K562 (cell line): ENCODE results near the gene SNAP23. TPM values are rescaled to one million over a fixed set of nuclear protein-coding genes. Genes with fewer than 3 reads are reported as not detected.

Source experiments
- ATAC-seq: fragments of 200-7000 bp; cut with Tn5 transposase; 3 replicates; pipeline ENCODE4 v1.9.1; 2020; ENCODE audit warnings: moderate library complexity
- BruUV-seq: library from RNA; stranded (reverse); fragments of 400-500 nt; replicated peaks from 2 replicates; lab custom pipeline; 2021; lab: Mats Ljungman, UMichigan
- CTCF ChIA-PET: fragments of 300-600 bp; formaldehyde crosslinking; extraction: SDS; loops from one replicate; lab custom pipeline; 2021; ENCODE audit warnings: low intra/inter-chr PET ratio; lab: Yijun Ruan, JAX
- POLR2A ChIA-PET: fragments of 300-600, 350-650 bp; sonication (Branson Sonifier 250); formaldehyde crosslinking; extraction: SDS; loops from one replicate; lab custom pipeline; 2021; ENCODE audit warnings: antibody characterized with exemption, inconsistent platforms; lab: Yijun Ruan, JAX
- DNase-seq, 4 experiments: peaks; one replicate each; pipeline versions ENCODE4 v3.0.0 to v3.0.0-alpha.2; 2011 to 2018; ENCODE audit warnings: low spot score in 3 of 4, mixed read lengths in 3 of 4; ENCODE audit errors: extremely low read depth in 1 of 4
- FAIRE-seq: peaks from 2 replicates; lab custom pipeline; 2011; peaks lifted over from hg19 to GRCh38; lab: Jason Lieb, UNC
- H2AFZ ChIP-seq: 2 replicates; pipeline ENCODE4 v1.6.0; 2011; ENCODE audit warnings: low read depth, low read length, control low read depth, inconsistent platforms
- H3K27ac ChIP-seq: fragments of 200-600 bp; 3 replicates; pipeline ENCODE4 v1.8.0; 2011; ENCODE audit warnings: low read depth, mild to moderate bottlenecking, control low read depth, inconsistent platforms, low read length, moderate library complexity, mixed read lengths; ENCODE audit errors: extremely low read depth
- H3K27me3 ChIP-seq, 2 experiments: fragments of 300-600 bp in 1 of 2; 2 replicates in 1 of 2; 3 replicates in 1 of 2; pipeline versions ENCODE4 v1.6.0 to v1.8.0; 2011; ENCODE audit warnings: inconsistent platforms in 2 of 2, low read length in 2 of 2, mild to moderate bottlenecking in 1 of 2, mixed read lengths in 1 of 2, moderate library complexity in 1 of 2; ENCODE audit not compliant: control insufficient read depth in 2 of 2, insufficient read depth in 2 of 2
- H3K36me3 ChIP-seq: fragments of 300-600 bp; 3 replicates; pipeline ENCODE4 v1.8.0; 2011; ENCODE audit warnings: mild to moderate bottlenecking, low read length, inconsistent platforms; ENCODE audit not compliant: control insufficient read depth, insufficient read depth
- H3K4me1 ChIP-seq, 2 experiments: fragments of 200-600 bp in 1 of 2; replicated peaks in 1 of 2; 2 replicates in 1 of 2; 3 replicates in 1 of 2; pipeline versions ENCODE4 v1.5.1 to v1.8.0; 2011; ENCODE audit warnings: inconsistent platforms in 2 of 2, low read length in 2 of 2, mild to moderate bottlenecking in 1 of 2, mixed read lengths in 1 of 2, moderate library complexity in 1 of 2; ENCODE audit not compliant: control insufficient read depth in 2 of 2, insufficient read depth in 2 of 2
- H3K4me2 ChIP-seq: 2 replicates; pipeline ENCODE4 v1.6.1; 2011; ENCODE audit warnings: low read length, control low read depth, inconsistent platforms, mixed read lengths; ENCODE audit not compliant: insufficient read depth
- H3K4me3 ChIP-seq: fragments of 200-600 bp; sonication (generic), shearing (Covaris generic); 2 replicates; pipeline ENCODE4 v1.5.1; 2016; ENCODE audit warnings: control low read depth, inconsistent platforms
- H3K79me2 ChIP-seq: fragments of 200-600 bp; 3 replicates; pipeline ENCODE4 v1.8.0; 2011; ENCODE audit warnings: low read length, inconsistent platforms; ENCODE audit not compliant: control insufficient read depth, insufficient read depth
- H3K9ac ChIP-seq, 2 experiments: 2 replicates each; pipeline versions ENCODE4 v1.6.0 to v1.6.1; 2011; ENCODE audit warnings: low read depth in 2 of 2, low read length in 2 of 2, control low read depth in 1 of 2, inconsistent platforms in 1 of 2, mild to moderate bottlenecking in 1 of 2, mixed read lengths in 1 of 2; ENCODE audit not compliant: insufficient read depth in 1 of 2
- H3K9me1 ChIP-seq: one replicate; pipeline ENCODE4 v1.6.0; 2011; ENCODE audit warnings: inconsistent platforms, mild to moderate bottlenecking, low read length, moderate library complexity; ENCODE audit not compliant: control insufficient read depth, insufficient read depth
- H3K9me3 ChIP-seq: replicated peaks from 2 replicates; pipeline ENCODE4 v1.5.1; 2011; ENCODE audit warnings: low read depth, low read length, inconsistent platforms; ENCODE audit not compliant: control insufficient read depth, insufficient read depth
- H4K20me1 ChIP-seq: replicated peaks from 2 replicates; pipeline ENCODE4 v1.6.1; 2011; ENCODE audit warnings: low read length, inconsistent platforms, mixed read lengths; ENCODE audit not compliant: control insufficient read depth, insufficient read depth
- ARID3A ChIP-seq: IDR thresholded peaks from 2 replicates; pipeline ENCODE4 v1.6.1; 2012; ENCODE audit warnings: low read depth, low read length, improper control_type of control experiment, borderline replicate concordance
- ATF3 ChIP-seq, 2 experiments: fragments of 450-650 bp in 1 of 2; sonication (generic) in 1 of 2; formaldehyde crosslinking in 1 of 2; IDR thresholded peaks in 1 of 2; conservative IDR thresholded peaks in 1 of 2; 2 replicates each; pipeline versions ENCODE4 v1.6.1 to v1.8.1; 2016 to 2023; ENCODE audit warnings: mild to moderate bottlenecking in 2 of 2, moderate library complexity in 2 of 2, inconsistent platforms in 1 of 2, missing genetic modification reagents in 1 of 2
- ATF7 ChIP-seq: fragments of 450-650 bp; IDR thresholded peaks from 2 replicates; pipeline ENCODE4 v1.7.1; 2014; ENCODE audit warnings: mild to moderate bottlenecking, moderate library complexity
- ESRRA ChIP-seq: fragments of 450-650 bp; IDR thresholded peaks from 2 replicates; pipeline ENCODE4 v1.6.1; 2014; ENCODE audit warnings: low read depth, mild to moderate bottlenecking, moderate library complexity, borderline replicate concordance
- FOXP1 ChIP-seq: sonication (generic); formaldehyde crosslinking; IDR thresholded peaks from 2 replicates; pipeline ENCODE4 v1.8.0; 2022; ENCODE audit warnings: mild to moderate bottlenecking, missing genetic modification reagents
- GATAD2A ChIP-seq: fragments of 450-650 bp; IDR thresholded peaks from 2 replicates; pipeline ENCODE4 v1.6.1; 2017
- HNRNPLL ChIP-seq: fragments of 200-400 bp; formaldehyde crosslinking; IDR thresholded peaks from 2 replicates; pipeline ENCODE4 v1.6.1; 2017; ENCODE audit warnings: low read length, low read depth, mild to moderate bottlenecking; ENCODE audit not compliant: poor library complexity, severe bottlenecking
- JUND ChIP-seq, 2 experiments: IDR thresholded peaks; 2 replicates in 1 of 2; 3 replicates in 1 of 2; pipeline ENCODE4 v1.6.1; 2011; ENCODE audit warnings: borderline replicate concordance in 2 of 2, low read depth in 2 of 2, low read length in 2 of 2, improper control_type of control experiment in 1 of 2, missing biosample characterization in 1 of 2, missing genetic modification characterization in 1 of 2, missing genetic modification reagents in 1 of 2
- MEIS2 ChIP-seq: fragments of 450-650 bp; IDR thresholded peaks from 2 replicates; pipeline ENCODE4 v1.6.1; 2014; ENCODE audit warnings: mild to moderate bottlenecking; ENCODE audit not compliant: partially characterized antibody
- SMARCA4 ChIP-seq: fragments of 450-650 bp; IDR thresholded peaks from 2 replicates; pipeline ENCODE4 v1.6.1; 2016
- ZNF12 ChIP-seq: sonication (generic); formaldehyde crosslinking; IDR thresholded peaks from 2 replicates; pipeline ENCODE4 v1.4.0; 2020; ENCODE audit warnings: mild to moderate bottlenecking, missing genetic modification reagents
- ZNF347 ChIP-seq: fragments of 450-650 bp; formaldehyde crosslinking; IDR thresholded peaks from 2 replicates; pipeline ENCODE4 v1.4.0; 2020; ENCODE audit warnings: low read depth, mild to moderate bottlenecking, moderate library complexity
- ZNF384 ChIP-seq: IDR thresholded peaks from 2 replicates; pipeline ENCODE4 v1.6.1; 2012; ENCODE audit warnings: low read depth, low read length, improper control_type of control experiment
- ZNF75A ChIP-seq: fragments of 450-650 bp; formaldehyde crosslinking; IDR thresholded peaks from 2 replicates; pipeline ENCODE4 v1.4.0; 2020; ENCODE audit warnings: mild to moderate bottlenecking
- WGBS: fragments of 100-300 bp; shearing (Covaris generic); methylation state at CpG from one replicate; pipeline ENCODE4 v1.1.6; 2016; ENCODE audit warnings: low coverage, mixed read lengths; ENCODE audit not compliant: insufficient coverage; ENCODE audit errors: missing lambda C conversion rate; 5-methylcytosine and 5-hydroxymethylcytosine counted together
- in situ Hi-C: fragments of 300-500 bp; cut with MboI; formaldehyde crosslinking; loops from 4 replicates; pipeline ENCODE4 v1.15.0; 2018; ENCODE audit warnings: inconsistent platforms, mixed read lengths
- intact Hi-C: fragments of 100-400 bp; cut with micrococcal nuclease; formaldehyde crosslinking; loops from 2 replicates; pipeline ENCODE4 v1.14.2; 2022
- polyA plus RNA-seq, 8 experiments: library from polyadenylated mRNA; depleted of rRNA in 4 of 8; stranded (reverse) in 5 of 8; unstranded in 3 of 8; fragments of >200 nt; fragmentation: Nextera tagmentation in 2 of 8; fragmentation: Illumina TruSeq in 1 of 8; extraction: Ambion mirVana in 2 of 8; extraction: Trizol in 1 of 8; gene quantifications; 2 replicates each; pipeline versions ENCODE4 v1.2.1 to v1.2.3, GENCODE V29; 2011 to 2014; ENCODE audit warnings: inconsistent platforms in 1 of 8, missing spikeins in 1 of 8
- total RNA-seq, 7 experiments: library from RNA; depleted of rRNA in 6 of 7; stranded (reverse); fragments of >200 nt in 6 of 7; fragmentation: Illumina TruSeq in 2 of 7; extraction: Trizol in 2 of 7; gene quantifications; 2 replicates each; pipeline versions ENCODE4 v1.2.1 to v1.2.3, GENCODE V29; 2011 to 2021; ENCODE audit warnings: low replicate concordance in 1 of 7
- TF ChIP-seq, protein P1 (sequence below), 3 experiments: IDR thresholded peaks in 2 of 3; conservative IDR thresholded peaks in 1 of 3; 2 replicates each; pipeline ENCODE4 v1.5.1; 2011 to 2012; ENCODE audit warnings: low read length in 3 of 3, mild to moderate bottlenecking in 3 of 3, control low read depth in 2 of 3, improper control_type of control experiment in 1 of 3, inconsistent platforms in 1 of 3, low read depth in 1 of 3, mixed read lengths in 1 of 3, moderate library complexity in 1 of 3; ENCODE audit not compliant: insufficient read depth in 2 of 3
- TF ChIP-seq, protein P2 (sequence below): fragments of 450-650 bp; IDR thresholded peaks from 2 replicates; pipeline ENCODE4 v1.6.1; 2016

Gene SNAP23
- total and polyA plus RNA-seq, 9 of the 15 experiments (the other 6 are each of a cell fraction or from before 2014, with no cell fraction given) = 78.9 to 168 (median 117) TPM

DNA sequence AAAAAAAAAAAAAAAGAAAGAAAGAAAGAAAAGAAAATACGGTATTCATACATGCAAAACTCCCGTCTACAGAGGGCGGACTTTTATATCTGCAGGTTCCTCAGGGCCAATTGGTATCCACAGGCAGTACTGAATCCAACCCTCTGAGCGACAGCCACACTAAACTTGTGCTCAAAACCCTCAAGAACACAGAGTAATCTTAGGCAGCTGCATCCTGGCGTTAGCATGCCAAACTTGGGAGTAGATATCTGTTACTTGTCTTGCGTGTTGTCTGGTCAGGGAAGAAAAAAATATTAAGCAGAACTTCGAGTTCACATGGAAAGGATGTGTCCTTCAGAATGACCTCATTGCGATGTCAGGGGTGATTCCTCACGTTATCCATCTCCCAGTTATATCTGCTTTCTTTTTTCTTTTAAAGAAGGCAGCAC lies 12.8 kb downstream of the SNAP23 start:
- ATAC-seq (peak; percentile 86), FAIRE-seq (peak; percentile 74), DNase-seq (peak in 2 of 4 experiments; percentile 22 to 45)
- Histone ChIP-seq H4K20me1 (no peaks in the 10 kb centered on the region), H3K27ac (peak overlapping the region; percentile 50; the same call in 1 of the 3 replicates), H3K9ac (no peak overlapping the region), H3K79me2 (peaks cover 72% of the 10 kb centered on the region), H3K4me2 (peak overlapping the region; percentile 52), H3K4me3 (no peak overlapping the region), H3K27me3 (no peaks in the 10 kb centered on the region), H3K9me1 (no peaks in the 10 kb centered on the region), H3K9me3 (no peaks in the 10 kb centered on the region), H3K36me3 (peaks cover 32% of the 10 kb centered on the region), H3K4me1 (peaks cover 5 to 28% of the 10 kb centered on the region in 2 experiments), H2AFZ (peak overlapping the region; percentile 60)
- ChIA-PET POLR2A (interaction anchor here (0.7 to 1.3 kb wide), 2 partner anchors 9 to 68 kb away, joined by 3 read pairs; no protein-coding TSS in a partner anchor), CTCF (no interaction called here)
- in situ Hi-C loops = no loop called here
- intact Hi-C loops = loop anchor here (10.0 kb wide), 1 partner anchor 77 kb away; no protein-coding TSS in a partner anchor
- WGBS = 15% methylated on average over 9 of the region's 9 CpGs
- no TSS peak for BruUV-seq
- TF ChIP-seq MEIS2 (no peak), GATAD2A (no peak), ARID3A (0 out of 2 replicates have a peak, but pooled peaks have one; percentile 21), FOXP1 (CRISPR knock-in tag) (no peak), JUND (IDR thresholded peaks at IDR 0.05; ENCODE audit: borderline replicate concordance, low read depth, low read length) (no peak; the same call in 1 of the 2 replicates), JUND (tag; IDR thresholded peaks at IDR 0.05; ENCODE audit: borderline replicate concordance, low read depth, low read length) (peak; percentile 46; the same call in 1 of the 3 replicates), ATF3 (IDR thresholded peaks at IDR 0.05) (peak; percentile 59; the same call in 1 of the 2 replicates), ATF3 (CRISPR knock-in tag; conservative IDR thresholded peaks at IDR 0.05) (no peak), SMARCA4 (peak; percentile 53; the same call in 1 of the 2 replicates), ZNF347 (CRISPR knock-in tag) (no peak), ESRRA (peak; percentile 56; the same call in 1 of the 2 replicates), ZNF75A (CRISPR knock-in tag) (no peak), ZNF12 (CRISPR knock-in tag) (no peak), ATF7 (peak; percentile 60; the same call in 1 of the 2 replicates), ZNF384 (peak; percentile 75), HNRNPLL (no peak)
- TF ChIP-seq, protein P1, sequence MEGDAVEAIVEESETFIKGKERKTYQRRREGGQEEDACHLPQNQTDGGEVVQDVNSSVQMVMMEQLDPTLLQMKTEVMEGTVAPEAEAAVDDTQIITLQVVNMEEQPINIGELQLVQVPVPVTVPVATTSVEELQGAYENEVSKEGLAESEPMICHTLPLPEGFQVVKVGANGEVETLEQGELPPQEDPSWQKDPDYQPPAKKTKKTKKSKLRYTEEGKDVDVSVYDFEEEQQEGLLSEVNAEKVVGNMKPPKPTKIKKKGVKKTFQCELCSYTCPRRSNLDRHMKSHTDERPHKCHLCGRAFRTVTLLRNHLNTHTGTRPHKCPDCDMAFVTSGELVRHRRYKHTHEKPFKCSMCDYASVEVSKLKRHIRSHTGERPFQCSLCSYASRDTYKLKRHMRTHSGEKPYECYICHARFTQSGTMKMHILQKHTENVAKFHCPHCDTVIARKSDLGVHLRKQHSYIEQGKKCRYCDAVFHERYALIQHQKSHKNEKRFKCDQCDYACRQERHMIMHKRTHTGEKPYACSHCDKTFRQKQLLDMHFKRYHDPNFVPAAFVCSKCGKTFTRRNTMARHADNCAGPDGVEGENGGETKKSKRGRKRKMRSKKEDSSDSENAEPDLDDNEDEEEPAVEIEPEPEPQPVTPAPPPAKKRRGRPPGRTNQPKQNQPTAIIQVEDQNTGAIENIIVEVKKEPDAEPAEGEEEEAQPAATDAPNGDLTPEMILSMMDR (IDR thresholded peaks at IDR 0.05 in 2 of 3, conservative IDR thresholded peaks at IDR 0.05 in 1 of 3; ENCODE audit: insufficient read depth in 2 of 3, low read depth in 1 of 3, low read length in 3 of 3) = peak in 2 of 3 experiments; percentile 13 to 34; a peak in 3 of 6 replicates
- TF ChIP-seq, protein P2, sequence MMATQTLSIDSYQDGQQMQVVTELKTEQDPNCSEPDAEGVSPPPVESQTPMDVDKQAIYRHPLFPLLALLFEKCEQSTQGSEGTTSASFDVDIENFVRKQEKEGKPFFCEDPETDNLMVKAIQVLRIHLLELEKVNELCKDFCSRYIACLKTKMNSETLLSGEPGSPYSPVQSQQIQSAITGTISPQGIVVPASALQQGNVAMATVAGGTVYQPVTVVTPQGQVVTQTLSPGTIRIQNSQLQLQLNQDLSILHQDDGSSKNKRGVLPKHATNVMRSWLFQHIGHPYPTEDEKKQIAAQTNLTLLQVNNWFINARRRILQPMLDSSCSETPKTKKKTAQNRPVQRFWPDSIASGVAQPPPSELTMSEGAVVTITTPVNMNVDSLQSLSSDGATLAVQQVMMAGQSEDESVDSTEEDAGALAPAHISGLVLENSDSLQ = peak; percentile 71
